Activated effector memory CD4-positive, alpha-beta T cell treated with anti-CD3 and anti-CD28 coated beads, Interleukin-2, amount 50 U/mL, for 16 hours (primary cell): ENCODE measurements around the gene GDA.
"Not testable (repeated sequence)": the region's sequence is repeated elsewhere in the genome, so short reads cannot be mapped to it uniquely, and the experiment has no call there.

Source experiments
- DNase-seq: peaks from one replicate; pipeline ENCODE4 v3.0.0-alpha.2; 2020

Gene GDA

DNA sequence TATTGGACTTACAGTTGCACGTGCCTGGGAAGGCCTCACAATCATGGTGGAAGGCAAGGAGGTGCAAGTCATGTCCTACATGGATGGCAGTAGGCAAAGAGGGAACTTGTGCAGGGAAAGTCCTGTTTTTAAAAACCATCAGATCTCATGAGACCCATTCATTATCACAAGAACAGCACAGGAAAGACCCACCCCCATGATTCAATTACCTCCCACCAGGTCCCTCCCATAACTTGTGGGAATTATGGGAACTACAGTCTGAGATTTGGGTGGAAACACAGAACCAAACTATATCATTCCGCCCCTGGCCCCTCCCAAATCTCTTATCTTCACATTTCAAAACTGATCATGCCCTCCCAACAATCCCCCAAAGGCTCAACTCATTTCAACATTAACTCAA is 140.2 kb downstream of the GDA start:
- no peak for DNase-seq

DNA sequence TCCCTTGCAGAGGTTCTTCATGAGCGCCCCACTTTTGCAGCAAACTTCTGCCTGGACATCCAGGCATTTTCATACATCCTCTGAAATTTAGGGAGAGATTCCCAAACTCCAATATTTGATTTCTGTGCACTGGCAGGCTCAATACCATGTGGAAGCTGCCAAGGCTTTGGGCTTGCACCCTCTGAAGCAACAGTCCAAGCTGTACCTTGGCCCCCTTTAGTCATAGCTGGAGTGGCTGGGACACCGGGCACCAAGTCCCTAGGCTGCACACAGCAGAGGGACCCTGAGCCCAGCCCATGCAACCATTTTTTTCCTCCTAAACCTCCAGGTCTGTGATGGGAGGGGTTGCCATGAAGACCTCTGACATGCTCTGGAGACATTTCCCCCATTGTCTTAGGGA is 141.1 kb downstream of the GDA start:
- DNase-seq: no peak

DNA sequence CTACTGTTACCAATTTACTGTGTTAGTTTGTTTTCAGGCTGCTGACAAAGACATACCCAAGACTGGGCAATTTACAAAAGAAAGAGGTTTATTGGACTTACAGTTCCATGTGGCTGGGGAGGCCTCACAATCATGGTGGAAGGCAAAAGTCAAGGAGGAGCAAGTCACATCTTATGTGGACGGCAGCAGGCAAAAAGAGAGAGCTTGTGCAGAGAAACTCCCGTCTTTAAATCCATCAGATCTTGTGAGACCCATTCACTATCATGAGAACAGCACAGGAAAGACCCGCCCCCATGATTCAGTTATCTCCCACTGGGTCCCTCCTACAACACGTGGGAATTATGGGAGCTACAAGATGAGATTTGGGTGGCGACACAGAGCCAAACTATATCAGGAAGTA is 142.3 kb downstream of the GDA start:
- not testable (repeated sequence) for DNase-seq

DNA sequence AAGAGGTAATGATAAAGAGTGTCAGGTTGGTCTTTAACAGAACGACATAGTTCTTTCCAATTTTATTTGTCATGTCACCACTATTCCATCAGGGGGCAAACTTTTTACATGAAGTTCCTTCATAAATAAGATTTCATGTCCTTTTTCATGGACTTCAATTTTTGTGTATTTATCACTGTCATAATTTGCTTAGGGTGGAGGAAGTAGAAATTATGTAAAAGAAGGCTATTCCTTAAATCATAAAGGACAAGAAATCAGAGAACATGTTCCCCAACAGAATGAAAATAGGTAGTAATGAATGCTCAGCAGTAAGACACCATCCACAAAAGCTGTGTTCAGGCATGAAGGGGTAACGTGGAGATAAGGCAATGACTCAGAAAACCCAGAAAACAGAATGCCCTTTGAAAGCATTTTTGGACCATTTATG is 143.0 kb downstream of the GDA start:
- no peak for DNase-seq

DNA sequence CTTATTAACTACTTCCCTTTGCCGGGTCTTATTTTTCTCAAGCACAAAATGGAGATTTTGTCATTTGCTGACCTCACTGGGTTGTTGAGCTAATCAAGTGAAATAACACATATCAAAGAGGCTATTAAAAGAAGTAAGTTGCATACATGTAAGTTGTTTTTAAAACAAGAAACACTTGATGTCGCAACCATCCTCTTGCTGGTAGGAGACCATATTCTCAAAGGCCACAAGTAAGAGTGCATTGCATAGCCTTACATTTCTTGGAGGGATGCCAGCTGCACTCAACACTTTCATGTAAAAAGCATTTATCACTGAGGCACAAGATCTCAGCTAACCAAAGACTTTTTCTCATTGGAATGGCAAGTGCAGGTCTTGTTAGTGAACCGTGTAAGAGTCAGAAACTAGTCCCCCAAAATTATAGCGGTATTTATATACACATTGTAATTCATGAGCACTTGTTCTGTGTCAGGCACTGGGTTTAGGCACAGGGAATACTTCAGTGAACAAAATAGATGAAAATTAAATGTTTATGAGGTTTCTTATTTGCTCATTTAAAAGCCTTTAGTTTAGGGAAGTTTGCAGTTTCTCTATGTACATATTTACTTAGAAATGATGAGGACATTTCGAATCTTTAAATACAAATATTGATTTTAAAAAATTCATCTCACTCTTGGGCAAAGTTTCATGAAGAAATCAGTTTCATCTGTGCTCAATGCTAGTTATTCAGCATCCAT is 143.8 kb downstream of the GDA start:
- no peak for DNase-seq

DNA sequence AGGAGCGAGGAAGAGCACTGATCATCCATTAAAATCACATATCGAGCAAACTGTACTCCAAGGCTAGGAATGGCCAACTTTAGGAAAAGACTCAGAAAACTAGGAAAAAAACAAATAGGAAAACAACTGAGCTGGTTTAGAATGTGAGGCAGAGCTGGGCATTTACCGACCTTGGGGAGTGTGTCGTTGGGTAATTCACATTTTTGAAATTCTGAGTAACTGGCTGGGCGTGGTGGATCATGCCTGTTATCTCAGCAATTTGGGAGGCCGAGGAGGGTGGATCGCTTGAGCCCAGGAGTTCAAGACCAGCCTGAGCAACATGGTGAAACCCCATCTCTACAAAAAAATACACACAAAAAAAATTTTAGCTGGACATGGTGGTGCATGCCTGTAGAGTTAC is 145.7 kb downstream of the GDA start:
- DNase-seq: no peak

DNA sequence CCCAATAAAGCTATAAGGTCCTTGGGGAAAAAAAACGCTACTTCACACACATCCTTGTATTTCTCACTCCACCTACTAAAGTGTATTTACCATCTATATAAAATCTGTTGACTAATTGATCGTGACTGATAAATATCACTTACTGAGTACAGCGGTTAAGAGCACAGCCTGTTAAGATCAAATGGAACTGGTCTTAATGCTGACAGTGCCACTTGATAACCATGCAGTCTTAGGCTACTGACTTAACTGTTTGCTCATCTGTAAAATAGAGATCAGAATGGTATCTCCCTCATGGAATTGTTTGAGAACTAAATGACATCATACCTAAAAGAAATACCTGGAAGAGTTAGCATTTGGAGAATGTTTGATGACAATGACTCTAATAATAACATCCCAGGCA is 148.3 kb downstream of the GDA start:
- no peak for DNase-seq

DNA sequence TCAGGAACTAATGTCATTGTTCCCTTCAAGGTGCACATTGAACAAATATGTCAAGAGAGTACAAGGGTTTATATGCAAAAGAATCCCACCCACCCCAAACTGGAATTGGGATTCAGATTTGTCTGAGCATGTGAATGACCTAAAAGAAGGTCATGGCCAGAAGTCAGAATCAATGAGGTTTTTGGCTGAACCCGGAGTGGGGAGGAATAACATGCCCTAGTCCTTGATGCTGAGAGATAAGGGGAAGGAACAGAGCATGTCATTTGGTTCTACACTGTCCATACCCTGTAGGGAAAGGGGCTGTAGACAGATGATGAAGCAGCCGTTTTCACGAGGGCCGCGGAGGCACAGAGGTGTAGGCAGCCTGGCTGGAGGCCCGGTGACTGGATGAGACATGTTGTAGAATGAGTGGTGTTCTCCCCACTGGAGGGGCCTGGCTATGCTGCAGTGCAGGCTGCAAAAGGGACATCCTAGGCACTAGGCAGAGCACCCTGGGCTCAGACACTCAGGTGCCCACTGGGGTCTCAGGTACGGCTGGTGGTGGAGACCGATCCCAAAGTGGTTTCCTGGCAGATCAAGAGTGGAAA is 149.9 kb downstream of the GDA start:
- no peak for DNase-seq

DNA sequence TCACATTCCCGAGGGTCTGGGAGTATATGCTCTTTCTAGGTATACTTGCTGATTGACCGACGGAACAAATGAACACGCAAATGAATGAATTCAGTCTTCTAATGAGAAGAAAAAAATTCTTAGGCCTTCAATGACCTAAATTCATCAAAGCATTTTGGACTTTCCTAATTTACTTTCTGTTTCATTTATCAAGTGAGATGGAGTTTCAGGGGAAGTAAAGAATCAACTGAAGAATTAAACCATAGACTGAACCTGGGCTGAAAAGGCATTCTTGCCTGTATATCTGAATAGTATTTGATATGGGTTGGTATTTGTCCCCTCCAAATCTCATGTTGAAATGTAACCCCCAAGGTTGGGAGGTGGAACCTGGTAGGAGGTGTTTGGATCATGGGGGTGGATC is 151.6 kb downstream of the GDA start:
- no peak for DNase-seq
